ENCODE measurements around the gene CHAD. TPM values are rescaled to one million over a fixed set of nuclear protein-coding genes. Genes with fewer than 3 reads are reported as not detected.

The CHAD gene
- total and polyA plus RNA-seq, 4 donors: 0.14 to 0.37 (median 0.35) TPM; not detected in 1

DNA sequence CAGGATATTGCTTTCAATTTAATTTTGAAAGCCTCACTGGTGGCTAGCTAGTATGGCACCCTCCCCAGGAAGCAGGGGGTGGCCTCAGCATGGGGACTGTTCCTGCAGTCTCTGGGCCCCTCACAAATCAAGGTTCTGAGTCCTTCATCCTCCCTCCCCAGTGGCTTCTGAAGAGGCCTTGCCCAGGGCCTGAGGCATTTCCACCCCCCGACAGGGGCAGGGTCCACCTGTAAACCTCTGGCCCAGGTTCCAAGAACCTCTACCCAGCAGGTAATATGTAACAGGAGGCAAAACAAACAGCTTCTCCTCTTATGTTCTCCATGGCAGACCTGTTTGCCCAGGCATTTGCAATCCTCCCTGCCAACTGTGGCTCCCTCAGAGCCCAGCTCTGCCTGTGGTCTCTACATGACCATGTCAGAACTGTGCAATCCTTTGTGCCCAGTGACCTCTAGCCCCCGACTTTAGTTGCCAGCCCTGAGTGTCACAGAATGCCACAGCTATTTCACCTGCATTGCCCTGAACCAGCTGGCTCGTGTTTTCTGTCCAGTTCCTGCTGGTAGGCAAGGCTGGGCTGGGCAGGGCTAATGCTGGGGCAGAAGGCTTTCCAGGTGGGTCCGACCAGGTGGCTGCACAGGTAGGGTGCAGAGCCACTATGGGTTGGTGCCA lies 28.4 kb downstream of the CHAD start:
- 74 to 79% methylated on average over 4 of the region's 4 CpGs for WGBS, 2 donors
- Histone ChIP-seq H3K9me3 (ENCODE audit: control insufficient read depth in 4 of 4, insufficient read depth in 3 of 4, low read length in 3 of 4) (no peaks in the 10 kb centered on the region), H3K4me1 (ENCODE audit: control insufficient read depth in 5 of 5, insufficient read depth in 5 of 5, low read length in 5 of 5) (peaks cover 2 to 23% (median 9%) of the 10 kb centered on the region in 5 donors), H3K9ac (ENCODE audit: insufficient read depth in 1 of 2, low read length in 2 of 2) (peak overlapping the region in 1 of 2 donors; percentile 47), H3K4me3 (no peak overlapping the region), H3K27me3 (ENCODE audit: control insufficient read depth in 3 of 3, insufficient read depth in 3 of 3, low read length in 2 of 3) (no peaks in the 10 kb centered on the region), H3K36me3 (ENCODE audit: control insufficient read depth in 4 of 4, insufficient read depth in 4 of 4, low read length in 4 of 4) (peaks cover 0 to 4% (median 0%) of the 10 kb centered on the region in 4 donors), H3K27ac (ENCODE audit: low read depth in 1 of 2, low read length in 1 of 2) (peak overlapping the region in 1 of 2 donors; percentile 83)
- DNase-seq (peak; percentile 39 to 70 (median 39)), ATAC-seq (ENCODE audit: insufficient read depth, low FRiP score) (peak; percentile 21)
- TF ChIP-seq, protein P1, sequence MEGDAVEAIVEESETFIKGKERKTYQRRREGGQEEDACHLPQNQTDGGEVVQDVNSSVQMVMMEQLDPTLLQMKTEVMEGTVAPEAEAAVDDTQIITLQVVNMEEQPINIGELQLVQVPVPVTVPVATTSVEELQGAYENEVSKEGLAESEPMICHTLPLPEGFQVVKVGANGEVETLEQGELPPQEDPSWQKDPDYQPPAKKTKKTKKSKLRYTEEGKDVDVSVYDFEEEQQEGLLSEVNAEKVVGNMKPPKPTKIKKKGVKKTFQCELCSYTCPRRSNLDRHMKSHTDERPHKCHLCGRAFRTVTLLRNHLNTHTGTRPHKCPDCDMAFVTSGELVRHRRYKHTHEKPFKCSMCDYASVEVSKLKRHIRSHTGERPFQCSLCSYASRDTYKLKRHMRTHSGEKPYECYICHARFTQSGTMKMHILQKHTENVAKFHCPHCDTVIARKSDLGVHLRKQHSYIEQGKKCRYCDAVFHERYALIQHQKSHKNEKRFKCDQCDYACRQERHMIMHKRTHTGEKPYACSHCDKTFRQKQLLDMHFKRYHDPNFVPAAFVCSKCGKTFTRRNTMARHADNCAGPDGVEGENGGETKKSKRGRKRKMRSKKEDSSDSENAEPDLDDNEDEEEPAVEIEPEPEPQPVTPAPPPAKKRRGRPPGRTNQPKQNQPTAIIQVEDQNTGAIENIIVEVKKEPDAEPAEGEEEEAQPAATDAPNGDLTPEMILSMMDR (IDR thresholded peaks at IDR 0.05; ENCODE audit: control extremely low read depth, extremely low read depth): no peak

DNA sequence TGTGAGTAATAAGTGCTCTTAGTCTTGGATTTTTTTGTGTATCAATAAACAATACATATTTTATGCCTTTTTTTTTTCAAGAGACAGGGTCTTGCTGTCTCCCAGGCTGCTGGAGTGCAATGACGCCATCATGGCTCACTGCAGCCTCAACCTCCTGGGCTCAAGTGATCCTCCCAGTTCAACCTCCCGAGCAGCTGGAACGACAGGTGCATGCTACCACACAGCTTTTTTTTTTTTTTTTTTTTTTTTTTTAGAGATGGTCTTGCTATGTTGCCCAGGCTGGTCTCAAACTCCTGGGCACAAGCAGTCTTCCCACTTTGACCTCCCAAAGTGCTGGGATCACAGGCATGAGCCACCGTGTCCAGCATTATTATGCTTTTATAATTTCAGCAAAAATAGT lies 29.7 kb downstream of the CHAD start:
- no peak for ATAC-seq (ENCODE audit: insufficient read depth, low FRiP score)
- H3K4me3 ChIP-seq: no peak overlapping the region
- H3K27me3 ChIP-seq (ENCODE audit: control insufficient read depth in 3 of 3, insufficient read depth in 3 of 3, low read length in 2 of 3): no peaks in the 10 kb centered on the region
- no peak for DNase-seq
- TF ChIP-seq, protein P1 (IDR thresholded peaks at IDR 0.05; ENCODE audit: control extremely low read depth, extremely low read depth): no peak
- no peak overlapping the region for H3K9ac ChIP-seq (ENCODE audit: insufficient read depth in 1 of 2, low read length in 2 of 2)
- WGBS, 2 donors: 80 to 96% methylated on average over 4 of the region's 4 CpGs
- peaks cover 2 to 19% (median 9%) of the 10 kb centered on the region in 5 donors for H3K4me1 ChIP-seq (ENCODE audit: control insufficient read depth in 5 of 5, insufficient read depth in 5 of 5, low read length in 5 of 5)
- H3K9me3 ChIP-seq (ENCODE audit: control insufficient read depth in 4 of 4, insufficient read depth in 3 of 4, low read length in 3 of 4): no peaks in the 10 kb centered on the region
- H3K27ac ChIP-seq (ENCODE audit: low read depth in 1 of 2, low read length in 1 of 2): no peak overlapping the region
- peaks cover 0 to 4% (median 0%) of the 10 kb centered on the region in 4 donors for H3K36me3 ChIP-seq (ENCODE audit: control insufficient read depth in 4 of 4, insufficient read depth in 4 of 4, low read length in 4 of 4)

GRCh38 chr17:50437409-50437808 lies 31.3 kb downstream of the CHAD start:
- H3K27me3 ChIP-seq (ENCODE audit: control insufficient read depth in 3 of 3, insufficient read depth in 3 of 3, low read length in 2 of 3): no peaks in the 10 kb centered on the region
- H3K9ac ChIP-seq (ENCODE audit: insufficient read depth in 1 of 2, low read length in 2 of 2): no peak overlapping the region
- DNase-seq (no peak), ATAC-seq (ENCODE audit: insufficient read depth, low FRiP score) (no peak)
- TF ChIP-seq, protein P1 (IDR thresholded peaks at IDR 0.05; ENCODE audit: control extremely low read depth, extremely low read depth): no peak
- H3K9me3 ChIP-seq (ENCODE audit: control insufficient read depth in 4 of 4, insufficient read depth in 3 of 4, low read length in 3 of 4): no peaks in the 10 kb centered on the region
- no peak overlapping the region for H3K4me3 ChIP-seq
- H3K36me3 ChIP-seq (ENCODE audit: control insufficient read depth in 4 of 4, insufficient read depth in 4 of 4, low read length in 4 of 4): peaks cover 0 to 4% (median under 1%) of the 10 kb centered on the region in 4 donors
- 98% methylated on average over 4 of the region's 4 CpGs for WGBS, 2 donors
- H3K27ac ChIP-seq (ENCODE audit: low read depth in 1 of 2, low read length in 1 of 2): no peak overlapping the region
- peaks cover 0 to 9% (median 5%) of the 10 kb centered on the region in 5 donors for H3K4me1 ChIP-seq (ENCODE audit: control insufficient read depth in 5 of 5, insufficient read depth in 5 of 5, low read length in 5 of 5)

All from lung (tissue), 12 donors.